Thoracic aorta (tissue), 2 donors: ENCODE measurements around the gene OLAH. TPM values are rescaled to one million over a fixed set of nuclear protein-coding genes. Genes with fewer than 3 reads are reported as not detected.

Source experiments
- ATAC-seq: fragments of 150-250 bp; one replicate; pipeline ENCODE4 v1.8.0; 2017; ENCODE audit warnings: low read depth; ENCODE audit not compliant: insufficient number of reproducible peaks, low FRiP score
- DNase-seq: peaks from one replicate; pipeline ENCODE4 v3.0.0-alpha.2; 2020; ENCODE audit warnings: low spot score
- H3K27ac ChIP-seq, 2 donors: fragments of 200-600 bp; sonication (generic); 1 replicate in 1 of 2; 2 replicates in 1 of 2; pipeline ENCODE4 v1.5.1; 2016; ENCODE audit warnings: mild to moderate bottlenecking in 2 of 2, moderate library complexity in 2 of 2
- H3K27me3 ChIP-seq: fragments of 200-600 bp; sonication (generic); replicated peaks from 2 replicates; pipeline ENCODE4 v1.6.0; 2016; ENCODE audit warnings: mild to moderate bottlenecking; ENCODE audit not compliant: insufficient read depth
- H3K36me3 ChIP-seq: fragments of 200-600 bp; sonication (generic); one replicate; pipeline ENCODE4 v1.5.1; 2016
- H3K4me1 ChIP-seq, 2 donors: fragments of 200-600 bp; sonication (generic); 1 replicate in 1 of 2; 2 replicates in 1 of 2; pipeline versions ENCODE4 v1.5.1 to v1.6.0; 2016; ENCODE audit warnings: low read depth in 2 of 2, mild to moderate bottlenecking in 1 of 2; ENCODE audit not compliant: control insufficient read depth in 1 of 2
- H3K4me3 ChIP-seq: fragments of 200-600 bp; sonication (generic); 2 replicates; pipeline ENCODE4 v1.5.1; 2016; ENCODE audit warnings: mild to moderate bottlenecking
- H3K9me3 ChIP-seq: fragments of 200-600 bp; sonication (generic); 2 replicates; pipeline ENCODE4 v1.5.1; 2016
- CTCF ChIP-seq: fragments of 200-600 bp; sonication (generic); IDR thresholded peaks from one replicate; pipeline ENCODE4 v1.5.1; 2019; ENCODE audit warnings: antibody characterized with exemption
- total RNA-seq, 2 donors: library from RNA; depleted of rRNA; stranded (reverse); fragments of >200 nt; gene quantifications; one replicate each; pipeline versions ENCODE4 v1.1.0 to v1.2.3, GENCODE V29; 2016

OLAH gene
- total RNA-seq, 2 donors from 2014 or later: 2.5 TPM; not detected in 1

DNA sequence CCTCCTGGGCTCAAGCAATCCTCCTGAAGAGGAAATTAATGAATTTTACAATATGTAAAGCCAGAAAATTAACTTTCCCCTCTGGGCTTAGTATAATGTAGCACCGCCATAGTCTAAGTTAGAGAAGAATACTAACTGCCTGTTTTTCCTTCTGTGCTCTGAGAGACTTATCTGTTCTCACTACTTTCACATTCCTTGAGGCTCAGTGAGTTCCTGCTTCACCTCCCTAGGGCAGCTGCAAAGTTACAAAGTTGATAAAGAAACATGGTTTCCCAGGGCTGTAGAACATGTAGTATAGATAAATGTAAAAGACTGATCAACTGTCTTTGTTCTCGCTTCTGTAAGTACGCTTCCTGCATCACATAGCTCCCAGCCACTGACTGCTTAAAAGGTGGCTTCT, 16.0 kb upstream of the OLAH start:
- no peak overlapping the region for H3K4me3 ChIP-seq
- ATAC-seq (no peak), DNase-seq (no peak)
- H3K27ac ChIP-seq: no peak overlapping the region
- no peaks in the 10 kb centered on the region for H3K9me3 ChIP-seq
- no peak for TF ChIP-seq CTCF
- H3K36me3 ChIP-seq: no peaks in the 10 kb centered on the region
- no peaks in the 10 kb centered on the region for H3K4me1 ChIP-seq
- no peaks in the 10 kb centered on the region for H3K27me3 ChIP-seq

GRCh38 chr10:15035385-15036301, 8.1 kb upstream of the OLAH start:
- Histone ChIP-seq H3K9me3 (no peaks in the 10 kb centered on the region), H3K27ac (no peak overlapping the region), H3K4me1 (peaks cover 0 to 8% of the 10 kb centered on the region in 2 donors), H3K36me3 (no peaks in the 10 kb centered on the region), H3K27me3 (no peaks in the 10 kb centered on the region), H3K4me3 (no peak overlapping the region)
- TF ChIP-seq CTCF: no peak
- no peak for DNase-seq
- ATAC-seq: no peak

DNA sequence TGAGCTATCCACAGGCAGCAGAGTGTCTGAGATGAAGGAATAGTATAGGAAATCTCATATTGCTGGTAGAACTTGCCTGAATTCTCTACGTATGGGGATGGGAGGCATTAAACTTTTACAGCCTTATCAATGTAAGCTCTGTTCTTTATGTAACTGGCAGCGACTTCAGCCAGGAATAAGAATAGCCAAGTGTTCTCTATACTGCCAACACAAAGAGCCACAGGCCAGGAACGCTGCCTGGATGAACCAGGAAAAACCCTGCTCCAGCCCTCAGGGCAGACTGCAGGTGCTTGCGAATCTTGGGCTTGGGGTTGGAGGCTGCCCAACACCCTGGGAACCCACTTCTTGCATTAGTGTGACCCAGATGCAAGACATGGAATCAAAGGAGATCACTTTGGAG, 6.1 kb upstream of the OLAH start:
- Histone ChIP-seq H3K27me3 (no peaks in the 10 kb centered on the region), H3K36me3 (no peaks in the 10 kb centered on the region), H3K27ac (no peak overlapping the region), H3K4me3 (no peak overlapping the region), H3K9me3 (no peaks in the 10 kb centered on the region), H3K4me1 (peaks cover 0 to 8% of the 10 kb centered on the region in 2 donors)
- no peak for ATAC-seq
- no peak for TF ChIP-seq CTCF
- DNase-seq: no peak

DNA sequence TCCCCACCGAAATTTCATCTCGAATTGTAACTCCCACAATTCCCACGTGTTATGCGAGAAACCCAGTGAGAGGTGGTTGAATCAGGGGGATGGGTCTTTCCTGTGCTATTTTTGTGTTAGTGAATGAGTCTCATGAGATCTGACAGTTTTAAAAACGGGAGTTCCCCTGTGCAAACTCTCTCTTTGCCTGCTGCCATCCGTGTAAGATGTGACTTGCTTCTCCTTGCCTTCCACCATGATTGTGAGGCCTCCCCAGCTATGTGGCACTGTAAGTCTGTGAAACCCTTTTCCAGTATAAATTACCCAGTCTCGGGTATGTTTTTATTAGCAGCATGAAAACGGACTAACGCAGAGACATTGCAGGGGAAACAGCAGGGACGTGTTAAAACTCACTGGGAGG, 5.3 kb upstream of the OLAH start:
- Histone ChIP-seq H3K27ac (no peak overlapping the region), H3K4me1 (peaks cover 0 to 8% of the 10 kb centered on the region in 2 donors), H3K27me3 (no peaks in the 10 kb centered on the region), H3K9me3 (no peaks in the 10 kb centered on the region), H3K4me3 (no peak overlapping the region), H3K36me3 (no peaks in the 10 kb centered on the region)
- DNase-seq: no peak
- TF ChIP-seq CTCF: no peak
- ATAC-seq: no peak

GRCh38 chr10:15045380-15045779, 1.6 kb downstream of the OLAH start:
- ATAC-seq: no peak
- H3K4me1 ChIP-seq: peaks cover 14 to 25% of the 10 kb centered on the region in 2 donors
- H3K27ac ChIP-seq: no peak overlapping the region
- H3K36me3 ChIP-seq: no peaks in the 10 kb centered on the region
- DNase-seq: no peak
- H3K4me3 ChIP-seq: no peak overlapping the region
- no peak for TF ChIP-seq CTCF
- no peaks in the 10 kb centered on the region for H3K27me3 ChIP-seq
- H3K9me3 ChIP-seq: no peaks in the 10 kb centered on the region
